Activated CD8-positive, alpha-beta memory T cell treated with anti-CD3 and anti-CD28 coated beads, Interleukin-2, amount 10 ng/mL, durations not matched to agents 7 days and 5 days (primary cell): ENCODE results near the gene ST7. TPM values are rescaled to one million over a fixed set of nuclear protein-coding genes. Genes with fewer than 3 reads are reported as not detected.

Experiments used
- ATAC-seq: fragments of 150-1000 bp; cut with Tn5 transposase; one replicate; pipeline ENCODE4 v1.10.0; 2021; ENCODE audit warnings: moderate library complexity
- CTCF ChIA-PET: fragments of 350-600 bp; sonication (Branson Sonifier 250); formaldehyde crosslinking; loops from one replicate; lab custom pipeline; 2021; ENCODE audit warnings: antibody characterized with exemption; lab: Charles Lee
- DNase-seq: peaks from one replicate; pipeline ENCODE4 v3.0.0-alpha.2; 2020
- H3K27ac Mint-ChIP-seq: one replicate; pipeline ENCODE4 v1.8.0; 2021; ENCODE audit warnings: mild to moderate bottlenecking, mixed read lengths
- H3K27me3 Mint-ChIP-seq: one replicate; pipeline ENCODE4 v1.8.0; 2021; ENCODE audit warnings: mixed read lengths
- H3K36me3 Mint-ChIP-seq: one replicate; pipeline ENCODE4 v1.8.0; 2021; ENCODE audit warnings: mild to moderate bottlenecking, mixed read lengths
- H3K4me1 Mint-ChIP-seq: one replicate; pipeline ENCODE4 v1.8.0; 2021; ENCODE audit warnings: mixed read lengths
- H3K4me3 Mint-ChIP-seq: one replicate; pipeline ENCODE4 v1.8.0; 2021; ENCODE audit warnings: mild to moderate bottlenecking, moderate library complexity, mixed read lengths
- H3K9me3 Mint-ChIP-seq: one replicate; pipeline ENCODE4 v1.8.0; 2022; ENCODE audit warnings: low read depth, mixed read lengths
- total RNA-seq, 2 experiments: library from RNA; stranded (reverse); gene quantifications; one replicate each; pipeline ENCODE4 v1.2.3, GENCODE V29; 2021

ST7 gene
- total RNA-seq, 2 experiments from 2014 or later, result 7.2 to 12.8 TPM

DNA sequence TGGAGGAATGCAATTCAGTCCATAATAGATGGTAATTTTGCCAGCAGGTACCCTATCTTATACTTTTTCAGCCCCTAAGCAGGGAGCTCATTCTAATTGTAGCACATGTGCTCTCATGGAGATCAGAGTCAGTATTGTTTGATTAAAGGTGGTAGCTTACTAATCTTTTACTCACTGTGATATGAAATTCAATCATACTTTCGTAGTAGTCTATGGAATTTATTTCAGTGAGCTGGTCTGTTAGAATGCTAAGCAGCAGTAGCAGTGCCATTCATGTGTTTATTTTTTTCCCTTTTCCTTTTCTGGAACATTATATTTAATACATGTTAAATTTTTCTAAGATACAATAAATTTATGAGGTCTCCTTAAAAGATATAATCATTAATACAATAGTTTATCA, 109.0 kb downstream of the ST7 start:
- DNase-seq (no peak), ATAC-seq (no peak)
- Mint-ChIP-seq H3K36me3 (no peaks in the 10 kb centered on the region), H3K9me3 (no peaks in the 10 kb centered on the region), H3K4me1 (no peaks in the 10 kb centered on the region), H3K4me3 (no peak overlapping the region), H3K27me3 (no peaks in the 10 kb centered on the region), H3K27ac (no peak overlapping the region)
- CTCF ChIA-PET, result no interaction called here

DNA sequence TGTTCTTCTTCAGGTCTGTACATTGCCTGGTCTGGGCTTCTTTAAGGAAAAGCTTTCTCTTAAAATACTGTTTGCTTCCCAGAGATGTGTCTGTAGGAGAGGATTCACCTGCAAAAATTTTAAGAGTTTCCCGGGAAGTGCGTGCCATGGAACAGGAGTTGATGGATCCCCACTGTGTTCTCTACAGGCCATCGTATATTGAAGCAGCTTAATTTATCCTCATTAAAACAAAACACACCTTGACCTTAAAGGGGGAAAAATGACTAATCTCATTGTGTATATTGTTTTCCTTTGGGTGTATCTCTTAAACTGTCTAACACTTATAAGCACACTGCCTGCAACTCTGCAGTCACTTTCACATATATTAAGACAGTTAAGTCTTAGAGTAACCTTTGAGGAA, 111.4 kb downstream of the ST7 start:
- Mint-ChIP-seq H3K4me1 (peaks cover 4% of the 10 kb centered on the region), H3K27me3 (no peaks in the 10 kb centered on the region), H3K27ac (no peak overlapping the region), H3K36me3 (no peaks in the 10 kb centered on the region), H3K9me3 (no peaks in the 10 kb centered on the region), H3K4me3 (no peak overlapping the region)
- DNase-seq, result no peak
- ATAC-seq, result no peak
- CTCF ChIA-PET, result no interaction called here

DNA sequence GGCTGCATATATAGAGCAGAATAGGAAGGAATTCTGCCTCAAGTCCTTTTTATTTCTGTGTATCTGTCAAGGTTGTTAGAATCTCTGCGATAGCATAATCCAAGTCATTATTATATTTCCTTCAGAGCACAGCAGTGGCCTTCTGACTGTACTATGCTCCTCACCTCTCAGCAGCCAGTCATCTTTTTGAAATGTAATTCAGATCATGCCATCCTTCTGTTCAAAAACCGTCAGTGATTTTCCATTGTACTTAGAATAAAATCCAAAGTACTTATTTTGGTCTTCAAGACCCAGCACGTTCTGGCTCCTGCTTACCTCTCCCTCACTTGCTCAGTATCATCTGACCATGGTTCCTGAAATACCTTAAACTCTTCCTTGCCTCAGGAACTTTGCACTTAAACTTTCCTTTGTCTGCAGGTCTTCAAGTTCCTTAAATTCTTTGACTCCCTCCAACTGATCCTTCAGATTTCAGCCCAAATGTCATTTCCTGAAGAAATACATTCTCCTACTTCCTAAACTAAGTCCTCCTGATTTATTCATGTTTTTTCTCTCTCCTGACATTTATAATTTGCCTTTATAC, 112.4 kb downstream of the ST7 start:
- Mint-ChIP-seq H3K27me3 (no peaks in the 10 kb centered on the region), H3K4me3 (no peak overlapping the region), H3K4me1 (peaks cover 4% of the 10 kb centered on the region), H3K27ac (no peak overlapping the region), H3K9me3 (no peaks in the 10 kb centered on the region), H3K36me3 (no peaks in the 10 kb centered on the region)
- CTCF ChIA-PET, result no interaction called here
- no peak for DNase-seq
- no peak for ATAC-seq

DNA sequence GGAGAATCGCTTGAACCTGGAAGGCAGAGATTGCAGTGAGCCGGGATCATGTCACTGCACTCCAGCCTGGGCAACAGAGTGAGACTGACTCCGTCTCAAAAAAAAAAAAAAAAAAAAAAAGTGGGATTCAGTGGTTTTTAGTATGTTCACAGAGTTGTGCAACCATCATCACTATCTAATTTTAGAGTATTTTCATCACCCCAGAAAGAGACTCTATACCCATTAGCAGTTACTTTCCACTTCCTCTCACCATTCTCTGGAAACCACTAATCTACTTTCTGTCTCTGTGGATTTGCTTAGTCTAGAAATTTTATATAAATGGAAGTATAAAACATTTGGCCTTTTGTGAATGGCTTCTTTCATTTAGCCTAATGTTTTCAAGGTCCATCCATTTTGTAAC, 113.4 kb downstream of the ST7 start:
- Mint-ChIP-seq H3K9me3 (no peaks in the 10 kb centered on the region), H3K27me3 (no peaks in the 10 kb centered on the region), H3K27ac (no peak overlapping the region), H3K4me3 (no peak overlapping the region), H3K4me1 (peaks cover 4% of the 10 kb centered on the region), H3K36me3 (no peaks in the 10 kb centered on the region)
- CTCF ChIA-PET, result interaction anchor here (0.7 kb wide), 1 partner anchor 22 kb away, joined by 4 read pairs; no protein-coding TSS in a partner anchor
- DNase-seq (no peak), ATAC-seq (no peak)

DNA sequence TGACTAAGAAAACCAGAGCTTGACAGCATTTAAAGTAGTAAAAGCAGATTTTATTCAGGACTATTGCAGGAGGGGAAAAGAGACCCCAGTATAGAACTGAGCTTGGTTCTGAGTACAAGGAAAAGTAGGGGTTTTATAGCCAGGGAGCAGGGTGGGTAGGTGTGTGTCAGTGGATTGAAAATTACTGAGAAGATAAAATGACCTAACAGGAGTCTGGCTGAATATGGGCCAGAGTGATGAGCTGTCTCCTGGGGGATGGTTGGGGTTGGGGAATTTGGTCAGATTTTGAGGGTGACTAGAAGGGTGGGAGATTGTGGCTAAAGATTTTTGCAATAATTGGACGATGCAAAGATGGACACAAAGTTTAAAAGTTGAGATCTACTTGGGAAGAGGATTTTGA, 114.0 kb downstream of the ST7 start:
- Mint-ChIP-seq H3K27ac (no peak overlapping the region), H3K36me3 (no peaks in the 10 kb centered on the region), H3K4me1 (peaks cover 4% of the 10 kb centered on the region), H3K9me3 (no peaks in the 10 kb centered on the region), H3K27me3 (no peaks in the 10 kb centered on the region), H3K4me3 (no peak overlapping the region)
- ATAC-seq (no peak), DNase-seq (no peak)
- CTCF ChIA-PET, result no interaction called here

DNA sequence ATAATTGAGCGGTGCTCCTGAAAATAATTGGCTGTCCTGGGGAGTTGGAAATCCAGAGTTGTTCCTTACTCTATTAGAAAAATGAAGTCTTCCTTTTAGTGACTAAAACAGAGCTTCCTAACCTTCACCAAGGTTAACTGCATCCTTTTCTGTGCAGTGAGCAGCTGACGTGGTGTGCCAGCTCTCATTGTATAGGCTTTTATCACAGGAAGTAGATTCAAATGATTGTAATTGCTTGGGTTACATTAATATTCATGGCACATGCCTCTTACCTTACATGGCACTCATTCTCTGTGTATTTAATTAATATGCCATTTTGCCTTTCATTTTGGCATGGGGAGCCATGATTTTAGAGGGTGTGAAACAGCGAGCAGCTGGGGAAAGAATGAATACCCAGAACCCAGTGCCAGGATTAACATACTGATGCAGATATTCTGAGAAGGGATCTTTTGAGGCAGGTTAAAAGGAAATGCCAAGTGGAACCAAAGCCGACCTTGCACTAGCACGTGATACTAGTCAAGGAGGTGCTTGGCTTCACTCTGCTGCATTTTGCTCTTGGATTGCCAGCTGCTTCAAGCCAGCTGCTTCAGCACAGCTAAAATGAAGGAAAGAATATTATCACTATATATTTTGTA, 115.3 kb downstream of the ST7 start:
- no peak overlapping the region for H3K27ac Mint-ChIP-seq
- CTCF ChIA-PET, result no interaction called here
- no peak overlapping the region for H3K4me3 Mint-ChIP-seq
- H3K4me1 Mint-ChIP-seq, result peaks cover 4% of the 10 kb centered on the region
- DNase-seq (no peak), ATAC-seq (no peak)
- H3K36me3 Mint-ChIP-seq, result no peaks in the 10 kb centered on the region
- no peaks in the 10 kb centered on the region for H3K9me3 Mint-ChIP-seq
- no peaks in the 10 kb centered on the region for H3K27me3 Mint-ChIP-seq

DNA sequence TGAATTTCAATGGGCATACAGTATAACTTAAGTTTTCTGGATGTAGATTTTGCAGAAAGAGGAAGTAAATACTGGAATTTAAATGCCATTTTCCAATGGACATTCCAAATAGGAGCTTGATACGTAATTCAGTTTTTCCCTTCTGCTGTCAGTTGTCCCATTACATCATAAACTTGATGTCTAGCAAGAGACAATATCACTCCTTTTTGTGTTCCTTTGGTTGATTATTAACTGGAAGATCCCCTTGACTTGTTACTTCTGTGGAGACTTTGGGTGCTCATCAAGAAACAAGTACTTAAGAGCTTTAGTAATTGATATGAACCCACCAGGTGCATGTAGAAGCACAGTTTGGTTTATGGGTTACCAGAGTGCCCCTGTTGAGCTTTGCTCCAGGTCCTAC, 116.1 kb downstream of the ST7 start:
- no peak overlapping the region for H3K4me3 Mint-ChIP-seq
- no peak overlapping the region for H3K27ac Mint-ChIP-seq
- no peaks in the 10 kb centered on the region for H3K9me3 Mint-ChIP-seq
- H3K36me3 Mint-ChIP-seq, result no peaks in the 10 kb centered on the region
- ATAC-seq (no peak), DNase-seq (no peak)
- H3K27me3 Mint-ChIP-seq, result no peaks in the 10 kb centered on the region
- H3K4me1 Mint-ChIP-seq, result peaks cover 4% of the 10 kb centered on the region
- CTCF ChIA-PET, result no interaction called here

DNA sequence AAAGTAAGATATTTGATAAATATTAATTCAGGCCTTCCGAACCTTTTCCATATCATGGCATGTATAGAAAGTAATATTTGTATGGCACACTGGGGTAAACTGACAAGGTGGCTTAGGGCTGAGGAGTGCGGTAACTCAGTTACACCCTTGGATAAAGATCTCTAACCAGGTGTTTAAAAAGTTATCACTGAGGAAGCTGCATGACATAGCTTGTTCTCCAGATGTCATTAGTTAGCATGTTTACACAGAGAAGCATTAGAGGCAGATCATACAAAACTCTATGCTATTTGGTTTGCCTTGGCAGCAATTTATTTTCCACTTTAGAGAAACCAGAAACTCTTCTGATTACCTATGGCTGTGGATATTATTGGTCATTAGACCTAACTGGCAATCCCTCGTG, 118.2 kb downstream of the ST7 start:
- no peak overlapping the region for H3K4me3 Mint-ChIP-seq
- peaks cover 3% of the 10 kb centered on the region for H3K36me3 Mint-ChIP-seq
- ATAC-seq, result no peak
- H3K9me3 Mint-ChIP-seq, result no peaks in the 10 kb centered on the region
- H3K27me3 Mint-ChIP-seq, result no peaks in the 10 kb centered on the region
- CTCF ChIA-PET, result no interaction called here
- no peak overlapping the region for H3K27ac Mint-ChIP-seq
- peaks cover 4% of the 10 kb centered on the region for H3K4me1 Mint-ChIP-seq
- no peak for DNase-seq

DNA sequence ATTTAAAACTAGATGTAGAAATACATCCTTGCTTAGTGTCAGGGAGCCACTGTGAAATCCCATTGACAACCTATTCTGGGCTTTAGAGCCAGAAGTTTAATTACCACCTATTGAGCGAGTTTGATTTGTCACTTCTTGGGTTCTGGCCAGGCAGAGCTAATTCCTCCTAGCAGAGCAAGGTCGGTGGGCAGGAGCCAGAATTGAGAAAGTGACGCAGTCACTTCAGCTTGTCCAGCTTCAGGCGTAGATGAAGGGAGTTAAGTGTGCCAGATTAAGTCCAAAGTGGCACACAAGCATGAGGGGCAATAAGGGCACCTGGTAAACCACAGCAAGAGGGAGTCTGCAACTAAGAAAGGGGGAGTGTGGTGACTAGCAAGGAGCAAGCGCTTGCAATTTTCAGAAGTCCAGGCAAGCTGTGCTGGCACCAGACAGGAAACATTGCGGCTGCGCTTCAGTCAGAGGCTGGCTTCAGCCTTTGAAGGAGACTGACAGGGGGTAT, 119.4 kb downstream of the ST7 start:
- CTCF ChIA-PET, result no interaction called here
- ATAC-seq (no peak), DNase-seq (no peak)
- Mint-ChIP-seq H3K27me3 (no peaks in the 10 kb centered on the region), H3K36me3 (peaks cover 3% of the 10 kb centered on the region), H3K9me3 (no peaks in the 10 kb centered on the region), H3K4me1 (peaks cover 4% of the 10 kb centered on the region), H3K4me3 (no peak overlapping the region), H3K27ac (no peak overlapping the region)

DNA sequence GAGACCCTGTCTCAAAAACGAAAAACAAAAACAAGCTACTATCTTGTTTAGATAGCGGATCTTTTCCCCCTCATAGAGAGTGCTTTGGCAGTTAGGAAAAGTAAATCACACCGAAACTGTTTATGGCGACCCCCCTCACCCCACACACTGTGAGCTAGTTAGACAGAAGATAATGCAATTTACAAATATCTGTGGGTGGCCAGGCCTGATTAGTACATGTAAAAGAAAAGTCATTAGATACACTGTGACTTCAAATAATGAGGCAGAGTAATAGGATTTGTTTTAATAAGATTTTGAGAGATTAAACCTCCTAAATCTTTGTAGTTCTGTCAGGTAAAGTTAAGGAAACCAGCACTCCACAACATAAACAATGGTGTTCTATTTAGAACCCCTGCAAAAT, 121.1 kb downstream of the ST7 start:
- CTCF ChIA-PET, result interaction anchor here (0.8 kb wide), 1 partner anchor 11 kb away, joined by 3 read pairs; no protein-coding TSS in a partner anchor
- ATAC-seq, result no peak
- H3K36me3 Mint-ChIP-seq, result peaks cover 3% of the 10 kb centered on the region

DNA sequence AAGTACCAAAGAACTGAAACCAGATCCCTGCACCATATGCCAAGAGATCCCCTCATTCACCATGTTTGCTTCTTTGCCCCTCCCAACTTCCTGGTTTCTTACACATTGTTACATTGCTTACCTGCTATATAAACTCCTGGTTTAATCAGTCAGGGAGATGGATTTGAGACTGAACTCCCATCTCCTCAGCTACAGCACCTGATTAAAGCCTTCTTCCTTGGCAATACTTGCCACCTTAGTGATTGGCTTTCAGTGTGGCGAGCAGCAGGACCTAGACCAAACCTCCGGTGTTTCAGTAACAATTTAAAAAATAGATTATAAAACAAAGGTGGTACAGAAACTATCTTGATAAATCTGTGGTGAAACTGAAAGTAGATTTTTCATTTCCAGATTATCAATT, 122.6 kb downstream of the ST7 start:
- H3K36me3 Mint-ChIP-seq, result peaks cover 3% of the 10 kb centered on the region
- H3K27ac Mint-ChIP-seq, result no peak overlapping the region
- DNase-seq, result no peak
- CTCF ChIA-PET, result interaction anchor here (1.3 kb wide), 1 partner anchor 10 kb away, joined by 3 read pairs; no protein-coding TSS in a partner anchor
- H3K4me3 Mint-ChIP-seq, result no peak overlapping the region
- no peaks in the 10 kb centered on the region for H3K4me1 Mint-ChIP-seq
- no peaks in the 10 kb centered on the region for H3K27me3 Mint-ChIP-seq
- ATAC-seq, result no peak
- H3K9me3 Mint-ChIP-seq, result no peaks in the 10 kb centered on the region

More for the DNA sequence above, 121.1 kb downstream of the ST7 start:
- DNase-seq, result no peak
- Mint-ChIP-seq H3K27ac (no peak overlapping the region), H3K4me3 (no peak overlapping the region), H3K4me1 (no peaks in the 10 kb centered on the region), H3K9me3 (no peaks in the 10 kb centered on the region), H3K27me3 (no peaks in the 10 kb centered on the region)

DNA sequence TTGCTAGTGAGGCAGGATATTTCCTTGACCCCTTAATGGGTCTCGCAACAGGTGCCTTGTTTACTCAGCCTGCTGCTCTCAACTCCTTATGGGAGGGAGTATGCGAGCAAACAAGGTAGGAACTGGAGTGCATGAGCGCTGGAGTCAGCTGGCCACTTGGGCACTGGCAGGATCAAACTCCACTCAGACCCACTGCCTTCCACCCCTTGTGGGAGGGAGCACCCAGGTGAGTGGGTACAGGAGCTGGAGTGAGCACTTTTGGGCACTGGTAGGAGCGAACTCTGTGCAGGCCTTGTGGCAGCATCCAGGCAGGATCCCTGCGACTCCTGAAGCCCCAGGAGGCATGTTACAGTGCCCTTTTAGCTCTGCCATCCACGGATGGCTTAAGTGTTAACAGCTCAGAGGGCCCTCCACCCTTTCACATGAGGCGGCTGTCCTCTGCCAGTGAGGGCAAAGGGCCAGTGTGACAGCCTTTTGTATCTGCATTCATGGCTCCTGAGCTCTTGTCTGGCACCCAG, 123.2 kb downstream of the ST7 start:
- ATAC-seq (no peak), DNase-seq (no peak)
- no peak overlapping the region for H3K27ac Mint-ChIP-seq
- no peaks in the 10 kb centered on the region for H3K9me3 Mint-ChIP-seq
- peaks cover 3% of the 10 kb centered on the region for H3K36me3 Mint-ChIP-seq
- H3K27me3 Mint-ChIP-seq, result no peaks in the 10 kb centered on the region
- no peaks in the 10 kb centered on the region for H3K4me1 Mint-ChIP-seq
- CTCF ChIA-PET, result interaction anchor here (1.3 kb wide), 1 partner anchor 9 kb away, joined by 3 read pairs; no protein-coding TSS in a partner anchor
- H3K4me3 Mint-ChIP-seq, result no peak overlapping the region

DNA sequence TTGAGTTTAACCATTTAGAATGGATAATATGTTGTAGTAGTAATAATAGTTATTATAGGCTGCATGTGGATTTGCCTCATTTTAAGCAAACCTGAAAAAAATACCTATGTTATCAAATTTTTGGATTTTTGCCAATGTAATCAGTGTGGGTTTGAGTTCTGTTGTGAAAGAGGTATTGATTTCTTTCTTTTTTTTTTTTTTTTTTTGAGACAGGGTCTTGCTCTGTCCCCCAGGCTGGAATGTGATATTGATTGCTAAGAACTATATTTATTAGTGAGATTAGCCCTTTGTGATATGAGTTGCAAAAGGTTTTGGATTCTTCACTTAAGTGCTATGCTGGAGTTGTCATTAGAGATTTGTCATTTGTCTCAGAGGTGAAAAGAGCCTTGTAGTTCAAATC, 124.4 kb downstream of the ST7 start:
- Mint-ChIP-seq H3K27ac (no peak overlapping the region), H3K4me3 (no peak overlapping the region), H3K27me3 (no peaks in the 10 kb centered on the region), H3K36me3 (peaks cover 3% of the 10 kb centered on the region), H3K9me3 (no peaks in the 10 kb centered on the region), H3K4me1 (no peaks in the 10 kb centered on the region)
- CTCF ChIA-PET, result no interaction called here
- no peak for ATAC-seq
- DNase-seq, result no peak

DNA sequence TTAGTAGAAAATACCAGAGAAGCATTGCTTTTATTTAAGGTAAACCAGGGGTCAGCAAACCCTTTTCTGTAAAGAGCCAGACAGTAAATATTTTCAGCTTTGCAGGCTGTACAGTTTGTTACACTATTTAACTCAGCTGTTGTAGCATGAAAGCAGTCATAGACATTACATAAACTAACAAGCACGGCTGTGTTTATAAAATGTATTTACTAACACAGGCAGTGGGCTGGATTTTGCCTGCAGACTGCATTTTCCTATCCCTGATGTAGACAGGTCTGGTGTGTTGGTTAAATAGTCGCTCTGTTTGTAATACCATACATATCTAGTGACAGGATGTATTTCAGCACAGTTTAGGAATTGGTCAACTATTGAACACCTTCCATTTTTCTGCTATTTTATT, 129.3 kb downstream of the ST7 start:
- DNase-seq (no peak), ATAC-seq (no peak)
- no peaks in the 10 kb centered on the region for H3K36me3 Mint-ChIP-seq
- no peak overlapping the region for H3K4me3 Mint-ChIP-seq
- peaks cover 16% of the 10 kb centered on the region for H3K4me1 Mint-ChIP-seq
- no peaks in the 10 kb centered on the region for H3K27me3 Mint-ChIP-seq
- no peak overlapping the region for H3K27ac Mint-ChIP-seq
- no peaks in the 10 kb centered on the region for H3K9me3 Mint-ChIP-seq
- CTCF ChIA-PET, result no interaction called here
